SU-DHL-6 (cell line): Measurements from ENCODE around the gene CDK16.

Experiments used
- H2AFZ ChIP-seq: fragments of 200-600 bp; sonication (generic); 2 replicates; pipeline ENCODE4 v1.6.1; 2014; ENCODE audit warnings: low read depth, mild to moderate bottlenecking, moderate library complexity, mixed read lengths, antibody characterized with exemption, low read length; ENCODE audit not compliant: severe bottlenecking
- H3F3A ChIP-seq: fragments of 200-600 bp; shearing (Covaris generic); 2 replicates; pipeline ENCODE4 v1.6.0; 2016; ENCODE audit warnings: antibody characterized with exemption, mild to moderate bottlenecking; ENCODE audit not compliant: insufficient read depth
- H3K27ac ChIP-seq: fragments of 200-600 bp; sonication (generic); 2 replicates; pipeline ENCODE4 v1.5.1; 2016; ENCODE audit warnings: low read depth, mild to moderate bottlenecking, low read length, moderate library complexity, mixed read lengths
- H3K27me3 ChIP-seq: fragments of 200-600 bp; sonication (generic), shearing (Covaris generic); 2 replicates; pipeline ENCODE4 v1.6.0; 2014; ENCODE audit warnings: mild to moderate bottlenecking, low read length
- H3K36me3 ChIP-seq: fragments of 200-600 bp; sonication (generic); 2 replicates; pipeline ENCODE4 v1.6.1; 2014; ENCODE audit warnings: mild to moderate bottlenecking, low read length, mixed read lengths
- H3K4me2 ChIP-seq: fragments of 300-600, 200-600 bp; shearing (Covaris generic), sonication (generic); 2 replicates; pipeline ENCODE4 v1.6.0; 2014; ENCODE audit warnings: low read length, low read depth, mild to moderate bottlenecking; ENCODE audit not compliant: poor library complexity, severe bottlenecking
- H3K4me3 ChIP-seq: fragments of 200-600 bp; sonication (generic); 2 replicates; pipeline ENCODE4 v1.5.1; 2014; ENCODE audit warnings: antibody characterized with exemption, low read length, mild to moderate bottlenecking, mixed read lengths; ENCODE audit not compliant: insufficient read depth, poor library complexity, severe bottlenecking
- H3K79me2 ChIP-seq: fragments of 200-600 bp; sonication (generic); 2 replicates; pipeline ENCODE4 v1.6.1; 2014; ENCODE audit warnings: mild to moderate bottlenecking, low read length, moderate library complexity; ENCODE audit not compliant: insufficient read depth
- H3K9ac ChIP-seq: fragments of 200-600 bp; sonication (generic); 2 replicates; pipeline ENCODE4 v1.7.0; 2014; ENCODE audit warnings: mild to moderate bottlenecking, low read length
- H3K9me2 ChIP-seq: fragments of 200-600 bp; sonication (generic); replicated peaks from 2 replicates; pipeline ENCODE4 v1.6.1; 2014; ENCODE audit warnings: low read length; ENCODE audit not compliant: insufficient read depth
- H3K9me3 ChIP-seq: fragments of 200-600 bp; sonication (generic); 2 replicates; pipeline ENCODE4 v1.6.1; 2014; ENCODE audit warnings: low read length, mixed read lengths; ENCODE audit not compliant: insufficient read depth
- H4K20me1 ChIP-seq: fragments of 200-600 bp; sonication (generic); 2 replicates; pipeline ENCODE4 v1.6.1; 2014; ENCODE audit warnings: low read depth, mild to moderate bottlenecking, antibody characterized with exemption, low read length, moderate library complexity, mixed read lengths
- CTCF ChIP-seq: fragments of 200-600 bp; sonication (generic); IDR thresholded peaks from one replicate; pipeline ENCODE4 v1.5.1; 2017; ENCODE audit warnings: antibody characterized with exemption, mild to moderate bottlenecking, low read length, moderate library complexity; ENCODE audit not compliant: insufficient read depth, poor library complexity, severe bottlenecking
- EZH2phosphoT487 ChIP-seq: fragments of 200-600 bp; sonication (generic), shearing (Covaris generic); conservative IDR thresholded peaks from 2 replicates; pipeline ENCODE4 v1.6.1; 2018; ENCODE audit warnings: mild to moderate bottlenecking, antibody characterized with exemption, low read length, moderate library complexity, mixed read lengths

Gene CDK16

GRCh38 chrX:47218920-47219815 lies 687 bp downstream of the CDK16 start:
- Histone ChIP-seq H3K79me2 (peaks cover 38% of the 10 kb centered on the region), H3F3A (peaks cover 15% of the 10 kb centered on the region), H3K27ac (peak overlapping the region; percentile 87), H3K9me3 (no peaks in the 10 kb centered on the region), H3K9me2 (no peaks in the 10 kb centered on the region), H3K36me3 (no peaks in the 10 kb centered on the region), H3K9ac (peak overlapping the region; percentile 97), H3K27me3 (no peaks in the 10 kb centered on the region), H4K20me1 (peaks cover 5% of the 10 kb centered on the region; the same call in 1 of the 2 replicates), H2AFZ (no peak overlapping the region), H3K4me3 (peak overlapping the region; percentile 69), H3K4me2 (peak overlapping the region; percentile 78)
- TF ChIP-seq EZH2phosphoT487 (no peak), CTCF (no peak)

GRCh38 chrX:47221756-47222155 lies 3.3 kb downstream of the CDK16 start:
- no peak overlapping the region for H3K4me3 ChIP-seq
- no peaks in the 10 kb centered on the region for H3K27me3 ChIP-seq
- peaks cover 7% of the 10 kb centered on the region for H3F3A ChIP-seq
- H3K9me2 ChIP-seq, result no peaks in the 10 kb centered on the region
- H3K4me2 ChIP-seq, result no peak overlapping the region
- peaks cover 5% of the 10 kb centered on the region; the same call in 1 of the 2 replicates for H4K20me1 ChIP-seq
- H3K79me2 ChIP-seq, result peaks cover 38% of the 10 kb centered on the region
- no peak for TF ChIP-seq EZH2phosphoT487
- TF ChIP-seq CTCF, result no peak
- H3K9me3 ChIP-seq, result no peaks in the 10 kb centered on the region
- H3K9ac ChIP-seq, result no peak overlapping the region
- H2AFZ ChIP-seq, result no peak overlapping the region
- H3K36me3 ChIP-seq, result no peaks in the 10 kb centered on the region
- H3K27ac ChIP-seq, result no peak overlapping the region

DNA sequence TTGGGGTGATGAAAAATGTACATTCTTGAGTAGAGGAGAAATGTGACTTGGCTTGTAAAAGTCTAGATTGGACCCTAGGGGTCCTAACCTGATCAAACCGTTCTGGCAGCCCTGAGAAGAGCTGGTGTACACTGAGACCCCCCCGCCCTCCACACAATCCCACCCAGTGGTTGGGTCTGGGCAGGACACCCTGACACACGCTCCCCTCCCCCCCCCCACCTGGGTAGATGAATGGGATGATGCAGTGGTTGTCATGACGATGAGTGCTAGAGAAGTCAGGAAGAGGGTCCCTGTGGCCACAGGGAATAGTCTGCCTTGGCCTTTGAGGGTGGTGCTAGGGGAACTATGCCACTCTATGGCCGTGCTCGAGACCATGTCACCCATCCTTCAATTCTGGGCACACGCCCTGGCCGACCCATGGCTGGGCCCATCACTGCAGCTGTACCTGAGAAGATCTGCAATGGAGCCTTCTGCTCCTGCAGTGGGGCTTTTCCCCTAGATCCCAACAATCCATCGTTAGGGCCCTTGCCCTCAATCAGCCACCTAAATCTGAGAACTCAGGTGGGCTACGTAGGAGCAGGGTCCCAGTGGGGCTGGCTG lies 4.4 kb downstream of the CDK16 start:
- H3K9me3 ChIP-seq, result no peaks in the 10 kb centered on the region
- peaks cover 5% of the 10 kb centered on the region; the same call in 1 of the 2 replicates for H3F3A ChIP-seq
- peaks cover 5% of the 10 kb centered on the region; the same call in 1 of the 2 replicates for H4K20me1 ChIP-seq
- H3K4me2 ChIP-seq, result no peak overlapping the region
- H3K9me2 ChIP-seq, result no peaks in the 10 kb centered on the region
- no peak overlapping the region for H3K9ac ChIP-seq
- no peak overlapping the region for H3K4me3 ChIP-seq
- H3K27ac ChIP-seq, result no peak overlapping the region
- H3K27me3 ChIP-seq, result no peaks in the 10 kb centered on the region
- TF ChIP-seq CTCF, result no peak
- TF ChIP-seq EZH2phosphoT487, result no peak
- no peak overlapping the region for H2AFZ ChIP-seq
- H3K79me2 ChIP-seq, result peaks cover 38% of the 10 kb centered on the region
- no peaks in the 10 kb centered on the region for H3K36me3 ChIP-seq
